COR-L47 (cell line): ENCODE results near the gene MAP3K13.
"Not testable (repeated sequence)": the region's sequence is repeated elsewhere in the genome, so short reads cannot be mapped to it uniquely, and the experiment has no call there.

Experiments
- DNase-seq: peaks from one replicate; lab custom pipeline; 2025; lab: John Stamatoyannopoulos, UW

MAP3K13 gene

GRCh38 chr3:185397676-185398075 lies 34.7 kb downstream of the MAP3K13 start:
- DNase-seq = no peak

GRCh38 chr3:185399737-185400667 lies 37.1 kb downstream of the MAP3K13 start:
- DNase-seq = no peak

GRCh38 chr3:185400866-185401265 lies 37.9 kb downstream of the MAP3K13 start:
- peak; percentile 60 for DNase-seq

- peak; percentile 64 for DNase-seq
Observed at GRCh38 chr3:185401319-185401955, 38.5 kb downstream of the MAP3K13 start.

GRCh38 chr3:185402561-185402960 lies 39.6 kb downstream of the MAP3K13 start:
- peak; percentile 90 for DNase-seq

- DNase-seq = no peak
Observed at GRCh38 chr3:185403002-185403401, 40.1 kb downstream of the MAP3K13 start.

GRCh38 chr3:185405243-185405642 lies 42.3 kb downstream of the MAP3K13 start:
- peak; percentile 25 for DNase-seq

- no peak for DNase-seq
Observed at GRCh38 chr3:185405664-185406063, 42.7 kb downstream of the MAP3K13 start.

- peak; percentile 32 for DNase-seq
Observed at GRCh38 chr3:185406121-185406620, 43.2 kb downstream of the MAP3K13 start.

- DNase-seq = no peak
Observed at GRCh38 chr3:185409957-185410356, 47.0 kb downstream of the MAP3K13 start.

GRCh38 chr3:185411133-185411532 lies 48.2 kb downstream of the MAP3K13 start:
- no peak for DNase-seq

GRCh38 chr3:185416513-185416912 lies 53.6 kb downstream of the MAP3K13 start:
- DNase-seq = no peak

GRCh38 chr3:185418561-185418977 lies 55.6 kb downstream of the MAP3K13 start:
- not testable (repeated sequence) for DNase-seq

GRCh38 chr3:185420762-185421161 lies 57.8 kb downstream of the MAP3K13 start:
- peak; percentile 79 for DNase-seq

GRCh38 chr3:185421577-185422232 lies 58.8 kb downstream of the MAP3K13 start:
- DNase-seq = no peak

- DNase-seq = peak; percentile 49
Observed at GRCh38 chr3:185422677-185423076, 59.7 kb downstream of the MAP3K13 start.

GRCh38 chr3:185423178-185423577 lies 60.2 kb downstream of the MAP3K13 start:
- DNase-seq = peak; percentile 25

- no peak for DNase-seq
Observed at GRCh38 chr3:185424435-185424834, 61.5 kb downstream of the MAP3K13 start.

- DNase-seq = no peak
Observed at GRCh38 chr3:185430375-185430774, 67.4 kb downstream of the MAP3K13 start.

- no peak for DNase-seq
Observed at GRCh38 chr3:185439745-185440466, 77.0 kb downstream of the MAP3K13 start.

- DNase-seq = no peak
Observed at GRCh38 chr3:185442031-185442430, 79.1 kb downstream of the MAP3K13 start.

- no peak for DNase-seq
Observed at GRCh38 chr3:185444329-185444728, 81.4 kb downstream of the MAP3K13 start.
